IMR-90 (cell line): Measurements from ENCODE around the gene TMC3. TPM values are rescaled to one million over a fixed set of nuclear protein-coding genes. Genes with fewer than 3 reads are reported as not detected.

Source experiments
- ATAC-seq: fragments of 200-7000 bp; cut with Tn5 transposase; 2 replicates; pipeline ENCODE4 v1.9.1; 2020; ENCODE audit warnings: low read depth, mild to moderate bottlenecking, moderate library complexity
- BruUV-seq: library from RNA; stranded (reverse); fragments of 400-500 nt; replicated peaks from 2 replicates; lab custom pipeline; 2021; lab: Mats Ljungman, UMichigan
- CTCF ChIA-PET: fragments of 300-600 bp; formaldehyde crosslinking; extraction: SDS; loops from one replicate; lab custom pipeline; 2021; ENCODE audit warnings: antibody characterized with exemption; lab: Yijun Ruan, JAX
- POLR2A ChIA-PET: fragments of 300-600 bp; sonication (Branson Sonifier 250); formaldehyde crosslinking; loops from one replicate; lab custom pipeline; 2022; ENCODE audit warnings: antibody characterized with exemption; ENCODE audit not compliant: unreplicated experiment; lab: Charles Lee
- DNase-seq: peaks from one replicate; pipeline ENCODE4 v3.0.0; 2013
- H2AFZ ChIP-seq: replicated peaks from 2 replicates; pipeline ENCODE3; 2013; ENCODE audit warnings: low read length, mild to moderate bottlenecking; ENCODE audit not compliant: poor library complexity
- H2AK5ac ChIP-seq: 2 replicates; pipeline ENCODE4 v1.6.1; 2013; ENCODE audit warnings: low read depth, low read length, inconsistent platforms
- H2AK9ac ChIP-seq: replicated peaks from 2 replicates; pipeline ENCODE3; 2013; ENCODE audit warnings: mild to moderate bottlenecking, low read depth, low read length, moderate library complexity; ENCODE audit not compliant: poor library complexity
- H2BK120ac ChIP-seq: 2 replicates; pipeline ENCODE4 v1.6.1; 2013; ENCODE audit warnings: low read depth, low read length, inconsistent platforms
- H2BK15ac ChIP-seq: 3 replicates; pipeline ENCODE4 v1.6.1; 2013; ENCODE audit warnings: low read depth, low read length, inconsistent platforms
- H2BK20ac ChIP-seq: 2 replicates; pipeline ENCODE4 v1.6.1; 2013; ENCODE audit warnings: low read depth, mild to moderate bottlenecking, inconsistent platforms, low read length, moderate library complexity
- H2BK5ac ChIP-seq: 2 replicates; pipeline ENCODE4 v1.6.1; 2013; ENCODE audit warnings: mild to moderate bottlenecking, low read depth, low read length, inconsistent platforms; ENCODE audit not compliant: poor library complexity, severe bottlenecking
- H3K14ac ChIP-seq: replicated peaks from 2 replicates; pipeline ENCODE4 v1.6.1; 2013; ENCODE audit warnings: low read depth, low read length, inconsistent platforms
- H3K18ac ChIP-seq: 2 replicates; pipeline ENCODE4 v1.6.1; 2013; ENCODE audit warnings: low read depth, low read length, control low read depth
- H3K23ac ChIP-seq: 2 replicates; pipeline ENCODE4 v1.6.1; 2013; ENCODE audit warnings: low read depth, low read length, inconsistent platforms
- H3K27ac ChIP-seq: 2 replicates; pipeline ENCODE4 v1.5.1; 2013; ENCODE audit warnings: mild to moderate bottlenecking, control low read depth, low read length; ENCODE audit not compliant: insufficient read depth
- H3K27me3 ChIP-seq: 2 replicates; pipeline ENCODE4 v1.6.1; 2013; ENCODE audit warnings: low read length; ENCODE audit not compliant: control insufficient read depth, insufficient read depth
- H3K36me3 ChIP-seq: 2 replicates; pipeline ENCODE4 v1.6.1; 2013; ENCODE audit warnings: low read length, mixed read lengths; ENCODE audit not compliant: control insufficient read depth, insufficient read depth
- H3K4ac ChIP-seq: 2 replicates; pipeline ENCODE4 v1.6.1; 2013; ENCODE audit warnings: low read depth, low read length, inconsistent platforms
- H3K4me1 ChIP-seq: 2 replicates; pipeline ENCODE4 v1.6.1; 2013; ENCODE audit warnings: low read length, mixed read lengths; ENCODE audit not compliant: control insufficient read depth, insufficient read depth
- H3K4me2 ChIP-seq: 2 replicates; pipeline ENCODE4 v1.6.1; 2013; ENCODE audit warnings: low read depth, mild to moderate bottlenecking, control low read depth, low read length, moderate library complexity
- H3K4me3 ChIP-seq: 2 replicates; pipeline ENCODE4 v1.5.1; 2013; ENCODE audit warnings: low read depth, mild to moderate bottlenecking, control low read depth, low read length, moderate library complexity; ENCODE audit not compliant: insufficient read depth
- H3K56ac ChIP-seq: 2 replicates; pipeline ENCODE4 v1.6.1; 2013; ENCODE audit warnings: low read length, inconsistent platforms; ENCODE audit not compliant: insufficient read depth; ENCODE audit errors: extremely low read depth
- H3K79me1 ChIP-seq, 2 experiments: 2 replicates each; pipeline ENCODE4 v1.6.1; 2013; ENCODE audit warnings: low read length in 2 of 2, inconsistent platforms in 1 of 2, low read depth in 1 of 2
- H3K9ac ChIP-seq: 2 replicates; pipeline ENCODE4 v1.6.1; 2013; ENCODE audit warnings: low read depth, low read length, control low read depth
- H3K9me1 ChIP-seq: 2 replicates; pipeline ENCODE4 v1.6.1; 2013; ENCODE audit warnings: low read length, inconsistent platforms; ENCODE audit not compliant: insufficient read depth
- H3K9me3 ChIP-seq: 2 replicates; pipeline ENCODE4 v1.6.1; 2013; ENCODE audit warnings: low read length; ENCODE audit not compliant: control insufficient read depth, insufficient read depth
- H4K20me1 ChIP-seq: 2 replicates; pipeline ENCODE4 v1.6.1; 2013; ENCODE audit warnings: low read length, inconsistent platforms; ENCODE audit not compliant: insufficient read depth
- H4K5ac ChIP-seq: 2 replicates; pipeline ENCODE4 v1.6.1; 2013; ENCODE audit warnings: mild to moderate bottlenecking, low read depth, low read length, control low read depth
- H4K8ac ChIP-seq, 2 experiments: 2 replicates each; pipeline ENCODE4 v1.6.1; 2013; ENCODE audit warnings: low read depth in 2 of 2, low read length in 2 of 2, control low read depth in 1 of 2, inconsistent platforms in 1 of 2
- H4K91ac ChIP-seq: 2 replicates; pipeline ENCODE4 v1.6.1; 2013; ENCODE audit warnings: low read depth, low read length, inconsistent platforms; ENCODE audit not compliant: insufficient read depth
- BHLHE40 ChIP-seq: fragments of 150-350 bp; IDR thresholded peaks from 2 replicates; pipeline ENCODE4 v1.6.1; 2016; ENCODE audit warnings: mild to moderate bottlenecking, low read depth, low read length
- CEBPB ChIP-seq: IDR thresholded peaks from 2 replicates; pipeline ENCODE4 v1.6.1; 2012; ENCODE audit warnings: low read depth, low read length, improper control_type of control experiment
- CHD1 ChIP-seq: IDR thresholded peaks from 2 replicates; pipeline ENCODE4 v1.6.1; 2012; ENCODE audit warnings: low read depth, low read length, improper control_type of control experiment
- FOS ChIP-seq: fragments of 150-350 bp; IDR thresholded peaks from 2 replicates; pipeline ENCODE4 v1.6.1; 2016; ENCODE audit warnings: low read depth, low read length
- MAFK ChIP-seq: IDR thresholded peaks from 2 replicates; pipeline ENCODE4 v1.6.1; 2012; ENCODE audit warnings: low read depth, low read length, improper control_type of control experiment
- NFE2L2 ChIP-seq: fragments of 150-350 bp; IDR thresholded peaks from 2 replicates; pipeline ENCODE4 v1.6.1; 2016; ENCODE audit warnings: low read depth, mild to moderate bottlenecking, low read length
- POLR2A ChIP-seq: IDR thresholded peaks from 2 replicates; pipeline ENCODE4 v1.6.1; 2012; ENCODE audit warnings: mild to moderate bottlenecking, low read depth, low read length
- RAD21 ChIP-seq: IDR thresholded peaks from 2 replicates; pipeline ENCODE4 v1.6.1; 2012; ENCODE audit warnings: low read length, improper control_type of control experiment
- RCOR1 ChIP-seq: IDR thresholded peaks from 2 replicates; pipeline ENCODE4 v1.6.1; 2012; ENCODE audit warnings: mild to moderate bottlenecking, low read length, improper control_type of control experiment; ENCODE audit not compliant: insufficient replicate concordance
- RFX5 ChIP-seq: IDR thresholded peaks from 2 replicates; pipeline ENCODE4 v1.8.0; 2012; ENCODE audit warnings: low read depth, mild to moderate bottlenecking, low read length, moderate library complexity
- SMC3 ChIP-seq: fragments of 150-350 bp; IDR thresholded peaks from 2 replicates; pipeline ENCODE4 v1.6.1; 2016; ENCODE audit warnings: low read depth, mild to moderate bottlenecking, antibody characterized with exemption, low read length, moderate library complexity
- WGBS, 2 experiments: methylation state at CpG; one replicate each; pipeline versions ENCODE4 v1.1.5 to v1.1.7; 2013; ENCODE audit warnings: missing lambda C conversion rate in 2 of 2; ENCODE audit not compliant: insufficient read length in 1 of 2; ENCODE audit errors: extremely low coverage in 2 of 2; 5-methylcytosine and 5-hydroxymethylcytosine counted together
- dilution Hi-C: fragments of 300-500 bp; cut with HindIII; formaldehyde crosslinking; loops from one replicate; pipeline ENCODE4 v1.14.3; 2018; ENCODE audit warnings: low sequenced_read_pairs; ENCODE audit not compliant: unreplicated experiment
- in situ Hi-C: fragments of 300-500 bp; cut with MboI; formaldehyde crosslinking; loops from 3 replicates; pipeline ENCODE4 v1.14.3; 2019; ENCODE audit warnings: low sequenced_read_pairs, inconsistent platforms, mixed read lengths
- intact Hi-C: fragments of 100-400 bp; cut with micrococcal nuclease; formaldehyde crosslinking; loops from 2 replicates; pipeline ENCODE4 v1.10.0; 2022
- polyA plus RNA-seq, 3 experiments: library from polyadenylated mRNA; depleted of rRNA; stranded (reverse); fragments of >200 nt; gene quantifications; 2 replicates each; pipeline ENCODE4 v1.2.3, GENCODE V29; 2012; ENCODE audit warnings: low replicate concordance in 1 of 3
- total RNA-seq: library from RNA; depleted of rRNA; stranded (reverse); fragments of >200 nt; gene quantifications from 2 replicates; pipeline ENCODE4 v1.2.3, GENCODE V29; 2012
- TF ChIP-seq, protein P1 (sequence below): conservative IDR thresholded peaks from 2 replicates; pipeline ENCODE4 v1.5.1; 2012; ENCODE audit warnings: mild to moderate bottlenecking, low read depth, low read length, improper control_type of control experiment
- TF ChIP-seq, protein P2 (sequence below): fragments of 150-350 bp; IDR thresholded peaks from 2 replicates; pipeline ENCODE4 v1.6.1; 2017; ENCODE audit warnings: mild to moderate bottlenecking, antibody characterized with exemption, low read length, low read depth

Gene TMC3
- total and polyA plus RNA-seq, 2 of the 4 experiments (the other 2 are of a cell fraction): not detected

DNA sequence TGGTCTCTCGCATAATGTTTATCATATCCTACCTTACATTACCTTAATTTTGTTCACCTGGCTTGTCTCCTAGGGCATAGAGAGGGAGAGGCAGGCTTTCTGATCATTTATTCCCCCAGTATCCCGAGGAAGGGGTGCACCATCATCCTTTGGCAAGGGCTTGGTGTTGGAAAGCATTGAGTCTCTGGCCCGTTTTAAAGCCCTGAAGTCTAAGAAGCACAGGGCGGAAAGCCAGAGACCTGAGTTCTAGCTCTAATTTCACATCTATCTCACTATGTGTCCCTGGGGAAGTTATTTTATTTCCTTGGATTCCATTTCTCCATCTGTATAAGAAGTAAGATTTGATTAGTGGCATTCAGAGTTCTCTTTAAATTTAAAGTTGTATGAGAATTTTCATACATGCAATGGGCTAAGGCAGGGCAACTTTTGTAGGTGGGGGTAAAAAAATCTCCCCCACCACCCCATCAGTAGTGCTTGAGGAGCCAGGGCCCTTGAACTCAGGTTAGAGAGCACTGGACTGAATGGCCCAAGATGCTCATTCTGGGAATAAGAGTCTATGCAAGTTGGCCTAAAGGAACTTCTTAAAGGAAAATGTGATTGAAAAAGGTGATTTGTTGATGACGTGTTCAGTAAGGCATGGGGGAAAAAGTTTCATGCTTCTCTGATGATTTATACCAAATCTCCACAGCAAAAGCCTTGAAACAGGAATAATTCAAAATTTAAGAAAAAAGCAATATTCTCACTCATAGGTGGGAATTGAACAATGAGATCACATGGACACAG lies 10.1 kb downstream of the TMC3 start (continued):
- TF ChIP-seq RCOR1: no peak

DNA sequence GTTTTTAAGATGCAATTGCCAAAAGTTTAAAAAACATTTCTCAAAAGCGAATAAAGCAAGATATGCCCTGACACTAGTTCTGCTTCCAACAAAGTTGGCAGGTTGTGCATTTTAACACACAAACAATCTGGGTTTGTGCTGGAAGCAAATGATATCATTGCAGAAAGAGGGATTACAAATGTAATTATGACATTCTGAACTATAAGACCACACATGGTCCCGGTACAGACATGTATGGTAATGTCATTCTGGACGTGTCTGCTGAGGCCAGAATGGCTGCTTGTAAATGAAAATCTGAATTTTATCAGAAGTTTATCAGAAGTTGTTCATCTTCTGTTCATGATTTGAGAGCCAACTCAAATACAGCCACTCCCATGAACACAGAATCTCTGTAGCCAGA lies 10.7 kb downstream of the TMC3 start:
- H3K9me1 ChIP-seq: 0 out of 2 replicates have a peak, but pooled peaks cover 2% of the 10 kb centered on the region
- dilution Hi-C loops (no loop called here), in situ Hi-C loops (no loop called here), intact Hi-C loops (loop anchor here (5.0 kb wide), 1 partner anchor 209 kb away; no protein-coding TSS in a partner anchor)
- H2AK9ac ChIP-seq: no peak overlapping the region
- H3K27me3 ChIP-seq: no peaks in the 10 kb centered on the region
- WGBS, 2 experiments: no CpG with 5 or more reads among the region's 3 CpGs
- no peaks in the 10 kb centered on the region for H3K4me1 ChIP-seq
- no peak overlapping the region for H3K4ac ChIP-seq
- H4K8ac ChIP-seq: no peak overlapping the region
- no peak overlapping the region for H4K91ac ChIP-seq
- no peak overlapping the region for H3K9ac ChIP-seq
- no peak overlapping the region for H3K18ac ChIP-seq
- no peak overlapping the region for H3K4me3 ChIP-seq
- BruUV-seq: no TSS peak
- no peak overlapping the region for H2BK120ac ChIP-seq
- H3K36me3 ChIP-seq: no peaks in the 10 kb centered on the region
- no peak overlapping the region for H3K14ac ChIP-seq
- H2AFZ ChIP-seq: no peak overlapping the region
- H4K20me1 ChIP-seq: no peaks in the 10 kb centered on the region
- DNase-seq: no peak
- H3K27ac ChIP-seq: no peak overlapping the region
- no peak overlapping the region for H2BK15ac ChIP-seq
- no peak overlapping the region for H2BK5ac ChIP-seq
- no peak overlapping the region for H3K56ac ChIP-seq
- no peak overlapping the region for H2BK20ac ChIP-seq
- ChIA-PET POLR2A (no interaction called here), CTCF (no interaction called here)
- H3K79me1 ChIP-seq: no peaks in the 10 kb centered on the region
- no peak overlapping the region for H3K4me2 ChIP-seq
- ATAC-seq: no peak
- no peaks in the 10 kb centered on the region; the same call in 1 of the 2 replicates for H3K9me3 ChIP-seq
- no peak overlapping the region for H4K5ac ChIP-seq
- no peak overlapping the region for H2AK5ac ChIP-seq
- no peak overlapping the region for H3K23ac ChIP-seq
- no peak for TF ChIP-seq NFE2L2
- TF ChIP-seq FOS: no peak
- TF ChIP-seq RFX5: no peak
- no peak for TF ChIP-seq RAD21
- TF ChIP-seq, protein P1, sequence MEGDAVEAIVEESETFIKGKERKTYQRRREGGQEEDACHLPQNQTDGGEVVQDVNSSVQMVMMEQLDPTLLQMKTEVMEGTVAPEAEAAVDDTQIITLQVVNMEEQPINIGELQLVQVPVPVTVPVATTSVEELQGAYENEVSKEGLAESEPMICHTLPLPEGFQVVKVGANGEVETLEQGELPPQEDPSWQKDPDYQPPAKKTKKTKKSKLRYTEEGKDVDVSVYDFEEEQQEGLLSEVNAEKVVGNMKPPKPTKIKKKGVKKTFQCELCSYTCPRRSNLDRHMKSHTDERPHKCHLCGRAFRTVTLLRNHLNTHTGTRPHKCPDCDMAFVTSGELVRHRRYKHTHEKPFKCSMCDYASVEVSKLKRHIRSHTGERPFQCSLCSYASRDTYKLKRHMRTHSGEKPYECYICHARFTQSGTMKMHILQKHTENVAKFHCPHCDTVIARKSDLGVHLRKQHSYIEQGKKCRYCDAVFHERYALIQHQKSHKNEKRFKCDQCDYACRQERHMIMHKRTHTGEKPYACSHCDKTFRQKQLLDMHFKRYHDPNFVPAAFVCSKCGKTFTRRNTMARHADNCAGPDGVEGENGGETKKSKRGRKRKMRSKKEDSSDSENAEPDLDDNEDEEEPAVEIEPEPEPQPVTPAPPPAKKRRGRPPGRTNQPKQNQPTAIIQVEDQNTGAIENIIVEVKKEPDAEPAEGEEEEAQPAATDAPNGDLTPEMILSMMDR: no peak
- no peak for TF ChIP-seq SMC3
- no peak for TF ChIP-seq CHD1
- TF ChIP-seq MAFK: no peak
- TF ChIP-seq, protein P2, sequence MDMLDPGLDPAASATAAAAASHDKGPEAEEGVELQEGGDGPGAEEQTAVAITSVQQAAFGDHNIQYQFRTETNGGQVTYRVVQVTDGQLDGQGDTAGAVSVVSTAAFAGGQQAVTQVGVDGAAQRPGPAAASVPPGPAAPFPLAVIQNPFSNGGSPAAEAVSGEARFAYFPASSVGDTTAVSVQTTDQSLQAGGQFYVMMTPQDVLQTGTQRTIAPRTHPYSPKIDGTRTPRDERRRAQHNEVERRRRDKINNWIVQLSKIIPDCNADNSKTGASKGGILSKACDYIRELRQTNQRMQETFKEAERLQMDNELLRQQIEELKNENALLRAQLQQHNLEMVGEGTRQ: no peak
- no peak for TF ChIP-seq RCOR1
- TF ChIP-seq POLR2A: no peak
- TF ChIP-seq CEBPB: no peak
- TF ChIP-seq BHLHE40: no peak
